HG03060 (cell line): Measurements from ENCODE around the gene SH3RF1.

Experiments used
- ATAC-seq: cut with Tn5 transposase; IDR thresholded peaks from one replicate; pipeline ENCODE4 v1.9.1; 2021; ENCODE audit warnings: low read depth, moderate number of reproducible peaks; ENCODE audit not compliant: unreplicated experiment

The SH3RF1 gene

DNA sequence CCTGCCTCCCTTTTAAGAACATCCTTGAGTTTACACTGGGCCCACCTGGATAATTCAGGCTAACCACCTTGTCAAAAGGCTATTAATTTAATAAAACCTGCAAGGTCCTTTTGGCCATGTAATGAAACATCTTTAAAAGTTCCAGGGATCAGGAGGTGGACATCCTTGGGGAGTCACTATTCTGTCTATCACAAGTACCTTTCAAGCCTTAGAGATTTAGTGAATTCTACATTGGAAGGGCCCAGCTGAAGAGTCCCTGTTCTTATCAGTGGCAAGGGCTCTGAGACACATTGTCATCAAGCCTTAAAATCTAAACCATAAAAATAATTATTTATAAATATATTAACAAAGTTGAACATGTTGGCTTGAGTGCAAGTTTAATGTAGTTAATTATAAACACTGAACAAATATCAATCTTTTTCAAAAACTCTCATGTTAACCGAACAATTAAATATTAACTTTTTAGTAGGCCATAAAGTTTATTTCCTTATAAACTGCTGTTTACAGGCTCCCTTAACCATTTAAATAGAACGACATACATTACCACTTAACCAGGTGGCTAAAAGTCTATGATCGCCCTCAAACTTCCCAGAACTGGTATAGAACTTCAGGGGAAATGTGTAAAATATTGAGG is 156.3 kb downstream of the SH3RF1 start:
- ATAC-seq = no peak

DNA sequence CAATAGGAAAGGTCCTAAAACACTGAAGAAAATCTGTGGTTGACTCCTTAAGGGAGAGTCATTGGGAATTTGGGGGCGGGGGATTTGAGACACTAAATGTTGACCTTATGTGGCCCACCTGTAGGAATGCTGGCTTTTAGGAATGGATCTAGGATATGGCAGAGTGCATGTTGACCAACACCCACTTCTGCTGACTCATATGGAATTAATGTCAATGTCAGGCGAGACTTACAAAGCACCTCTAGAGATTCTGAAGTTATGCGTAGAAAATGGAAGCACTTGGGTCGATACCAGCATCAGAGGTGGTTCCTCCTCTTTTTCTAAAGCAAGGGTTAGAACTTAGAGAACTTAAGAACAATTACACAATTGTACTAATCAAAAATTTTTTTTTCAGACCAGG is 160.1 kb downstream of the SH3RF1 start:
- no peak for ATAC-seq

DNA sequence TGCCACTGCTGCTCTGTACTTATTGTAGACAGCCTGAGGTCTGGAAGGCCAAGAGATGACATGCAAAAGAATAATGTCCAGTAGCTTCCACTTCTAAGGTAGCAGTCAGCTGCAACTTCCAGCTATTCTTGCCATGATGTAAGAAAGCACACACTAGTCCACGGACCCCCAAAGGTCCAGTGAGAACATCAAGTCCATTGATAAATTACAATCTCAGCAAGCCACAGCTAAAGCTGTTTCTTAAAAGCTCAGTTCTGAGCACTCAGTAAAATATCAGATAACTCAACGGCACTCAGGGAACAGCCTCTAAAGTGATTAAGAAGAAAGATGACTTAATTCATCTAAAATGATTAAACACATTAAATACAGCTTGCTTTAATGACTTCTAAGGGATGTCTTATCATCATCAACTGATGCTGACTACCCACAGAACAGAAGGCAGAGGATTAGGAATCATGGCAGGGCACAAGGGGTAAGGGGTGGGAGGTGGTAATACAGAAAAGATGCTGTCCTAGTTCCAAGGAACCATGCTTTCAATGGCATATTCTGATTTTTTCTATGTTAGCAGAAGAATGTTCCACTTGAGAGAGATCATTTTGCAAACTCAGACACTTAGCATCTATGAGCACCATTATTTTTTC is 161.6 kb downstream of the SH3RF1 start:
- no peak for ATAC-seq

DNA sequence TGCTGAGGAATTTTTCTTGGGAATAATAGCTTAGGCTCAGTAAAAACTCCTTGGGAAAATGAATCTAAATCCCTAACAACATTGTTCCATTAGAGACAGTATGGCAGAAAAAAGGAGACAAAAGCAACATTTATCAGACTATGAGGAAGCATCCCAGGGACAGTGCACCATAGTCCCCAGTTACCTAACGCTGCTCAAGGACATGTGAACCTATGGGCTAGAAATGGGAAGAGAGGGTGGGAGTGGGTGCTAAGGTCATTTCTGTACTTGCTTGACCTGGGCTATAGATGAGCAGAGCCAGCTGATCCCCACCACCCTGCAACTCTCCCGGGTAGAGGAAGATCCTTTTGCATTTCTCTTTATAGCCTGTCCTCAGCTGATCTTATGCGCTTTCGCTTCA is 162.5 kb downstream of the SH3RF1 start:
- no peak for ATAC-seq

DNA sequence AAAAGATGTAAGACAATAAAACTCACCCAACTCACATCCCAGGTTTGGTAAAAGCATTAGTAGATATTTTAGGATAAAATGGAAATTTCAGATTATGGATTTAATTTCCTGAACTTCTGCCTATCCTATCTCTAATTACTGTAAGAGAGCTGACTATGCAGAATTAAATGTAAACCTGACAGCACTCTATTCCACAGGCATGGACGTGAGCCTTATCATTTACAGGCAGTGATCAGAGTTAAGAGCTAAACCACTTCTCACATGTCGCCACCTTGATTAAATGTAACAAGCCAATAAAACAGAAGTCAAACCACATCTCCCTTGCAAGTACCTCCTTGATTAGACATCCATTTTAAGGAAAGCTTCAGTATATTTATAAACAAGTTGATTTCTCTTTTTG is 163.2 kb downstream of the SH3RF1 start:
- no peak for ATAC-seq

DNA sequence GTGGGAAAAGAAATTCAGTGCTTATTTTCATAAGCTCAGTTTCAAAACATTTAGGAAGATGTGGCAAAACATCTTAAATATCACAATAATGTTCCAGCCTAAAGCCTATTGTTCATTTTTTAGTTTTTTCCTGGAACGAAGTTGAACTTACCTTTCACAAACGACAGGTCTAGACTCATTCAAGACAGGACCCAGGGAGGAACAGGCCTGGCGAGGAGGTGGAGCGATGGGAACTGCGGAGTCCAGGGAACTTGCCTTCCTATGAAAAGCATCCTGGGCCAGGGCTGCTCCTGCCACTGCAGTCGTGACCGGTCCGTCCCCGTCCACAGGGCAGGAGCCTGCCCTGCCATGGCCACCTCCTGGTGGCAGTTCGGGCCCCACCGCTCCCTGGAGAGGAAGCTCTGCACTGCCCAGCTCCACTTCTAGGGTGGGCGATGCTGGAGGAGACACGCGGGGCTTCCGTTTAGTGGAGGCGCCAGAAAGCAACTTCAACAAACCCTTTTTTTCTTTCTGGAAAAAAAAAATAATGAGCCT is 164.0 kb downstream of the SH3RF1 start:
- ATAC-seq = no peak

DNA sequence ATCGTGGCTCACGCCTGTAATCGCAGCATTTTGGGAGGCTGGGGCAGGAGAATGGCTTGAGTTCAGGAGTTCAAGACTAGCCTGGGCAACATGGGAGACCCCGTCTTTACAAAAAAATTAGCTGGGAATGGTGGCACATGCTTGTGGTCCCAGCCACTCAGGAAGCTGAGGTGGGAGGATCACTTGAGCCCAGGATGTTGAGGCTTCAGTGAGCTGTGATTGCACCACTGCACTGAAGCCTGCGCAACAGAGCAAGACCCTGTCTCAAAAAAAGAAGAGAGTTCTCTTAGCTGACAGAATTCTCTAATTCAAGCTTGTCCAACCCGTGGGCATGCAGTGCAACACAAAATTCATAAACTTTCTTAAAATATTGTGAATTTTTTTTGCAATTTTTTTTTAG is 165.1 kb downstream of the SH3RF1 start:
- ATAC-seq = no peak

DNA sequence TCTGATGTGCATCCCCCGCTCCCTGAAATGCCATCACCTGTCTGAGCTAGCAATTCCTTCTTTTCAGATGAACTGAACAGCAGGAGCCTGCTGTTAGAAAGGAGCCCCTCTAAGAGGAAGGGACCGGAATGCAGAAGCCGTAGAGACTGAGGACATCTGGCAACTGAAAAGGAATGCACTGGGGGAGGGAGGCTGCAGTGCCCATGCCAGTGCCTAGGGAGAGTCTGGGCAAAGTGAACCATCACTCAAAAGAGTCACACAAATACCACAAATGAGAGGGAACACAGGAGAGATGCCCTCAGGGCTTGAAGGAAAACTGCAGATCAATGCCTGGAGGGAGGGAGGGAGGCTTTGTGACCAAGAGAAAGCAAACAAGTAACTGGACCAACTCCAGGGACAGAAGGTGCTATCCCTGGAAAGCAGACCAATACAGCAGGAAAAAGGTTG is 166.8 kb downstream of the SH3RF1 start:
- ATAC-seq = no peak

DNA sequence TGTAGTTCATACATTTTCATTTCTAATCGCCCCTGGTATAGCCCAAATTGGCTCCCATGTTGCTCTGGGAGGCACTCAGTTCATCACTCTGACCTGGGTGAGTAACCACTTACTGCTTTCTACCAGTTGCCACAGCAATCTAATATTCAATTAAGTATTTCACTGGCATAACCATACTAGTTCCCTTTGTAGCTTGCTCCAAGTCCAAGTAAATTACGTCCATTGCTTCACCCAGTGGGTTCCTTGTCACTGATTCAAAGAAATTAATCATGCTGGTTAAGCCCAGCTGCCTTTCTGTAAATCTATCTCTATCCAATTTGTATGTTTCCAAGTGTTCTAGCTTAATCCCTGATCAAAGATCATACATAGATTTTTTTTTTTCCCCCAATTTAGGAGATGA is 168.7 kb downstream of the SH3RF1 start:
- no peak for ATAC-seq

DNA sequence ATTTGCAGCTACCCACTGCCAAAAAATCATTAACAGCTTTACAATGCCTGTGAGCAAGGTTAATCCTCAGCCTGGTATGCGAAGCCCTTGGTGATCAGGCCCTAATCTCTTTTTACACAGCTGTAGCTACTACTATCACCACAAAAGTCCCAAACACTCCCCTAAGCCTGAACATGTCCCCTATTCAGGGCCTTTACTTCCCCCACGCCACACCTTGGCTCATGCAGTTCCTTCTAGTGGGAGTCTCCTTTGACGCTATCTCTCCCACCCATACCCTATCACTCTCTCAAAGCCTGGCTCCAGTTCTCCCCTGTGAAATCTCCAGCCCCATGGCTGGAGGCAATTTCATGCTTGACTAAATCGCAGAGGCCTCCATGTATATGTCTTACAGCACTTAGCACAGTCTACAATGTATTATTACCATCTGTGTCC is 170.1 kb downstream of the SH3RF1 start:
- ATAC-seq = no peak

DNA sequence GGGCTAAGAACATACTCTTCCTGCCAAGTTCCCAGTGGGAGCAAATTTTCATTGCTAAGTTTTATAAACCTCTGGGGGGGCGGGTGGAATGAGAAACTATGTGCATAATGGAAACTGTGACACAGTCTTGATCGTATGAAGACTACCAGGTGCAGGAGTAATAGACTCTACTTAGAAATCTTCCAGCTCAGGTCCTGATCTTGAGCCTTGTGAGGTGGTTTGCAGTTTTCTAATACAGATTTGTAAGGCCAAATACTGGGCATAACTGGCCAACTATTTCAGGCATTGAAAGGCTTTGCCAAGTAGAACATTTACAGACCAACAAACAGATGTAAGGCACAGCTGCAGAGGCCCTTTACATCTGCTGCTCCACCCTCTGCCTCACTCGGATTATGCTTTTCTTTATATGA is 171.0 kb downstream of the SH3RF1 start:
- peak; percentile 45 for ATAC-seq

DNA sequence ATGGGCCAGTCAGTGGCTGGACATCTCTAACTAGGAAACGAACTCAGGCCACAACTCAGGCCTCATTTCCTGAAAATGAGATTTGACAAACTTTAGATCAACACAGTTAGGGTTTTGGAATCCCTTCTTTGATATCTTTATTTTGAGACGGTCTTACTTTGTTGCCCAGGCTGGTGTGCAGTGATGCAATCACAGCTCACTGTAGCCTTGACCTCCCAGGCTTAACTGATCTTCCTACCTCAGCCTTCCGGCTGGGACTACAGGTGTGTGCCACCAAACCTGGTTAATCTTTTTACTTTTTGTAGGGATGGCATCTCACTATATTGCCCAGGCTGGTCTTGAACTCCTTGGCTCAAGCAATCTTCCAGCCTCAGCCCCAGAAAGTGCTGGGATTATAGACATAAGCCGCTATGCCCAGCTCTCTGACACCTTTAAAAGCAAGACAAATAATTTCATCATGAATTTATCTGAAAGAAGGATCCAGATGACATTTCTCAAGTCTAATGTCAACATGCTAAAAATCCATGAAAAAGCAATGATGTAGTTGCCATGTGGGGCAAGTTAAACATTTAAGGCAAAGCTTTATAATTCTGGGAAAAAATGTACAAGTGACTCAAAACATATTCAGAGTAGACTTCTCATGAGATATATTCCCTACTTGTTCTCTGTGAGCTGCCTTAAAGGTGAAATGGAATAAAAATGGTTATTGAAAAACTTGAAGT is 171.6 kb downstream of the SH3RF1 start:
- no peak for ATAC-seq

DNA sequence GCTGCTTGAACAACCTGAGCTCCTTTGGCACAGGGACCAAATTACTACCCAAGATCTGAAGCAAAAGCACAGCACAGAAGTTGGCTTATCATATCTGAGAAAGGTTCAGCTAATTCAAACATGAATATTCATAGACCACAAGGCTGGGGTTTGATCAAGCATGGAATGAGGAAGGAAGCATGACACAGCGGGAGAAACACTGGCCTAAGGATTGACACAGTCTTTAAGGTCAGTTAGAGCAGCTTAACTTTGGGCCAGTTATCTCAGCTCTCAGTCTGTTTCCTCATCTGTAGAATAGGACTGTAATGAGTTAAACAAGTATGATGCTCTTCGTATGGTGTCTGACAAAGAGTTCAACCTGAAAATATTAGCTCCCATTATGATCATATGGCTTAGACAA is 172.2 kb downstream of the SH3RF1 start:
- ATAC-seq = peak; percentile 32

DNA sequence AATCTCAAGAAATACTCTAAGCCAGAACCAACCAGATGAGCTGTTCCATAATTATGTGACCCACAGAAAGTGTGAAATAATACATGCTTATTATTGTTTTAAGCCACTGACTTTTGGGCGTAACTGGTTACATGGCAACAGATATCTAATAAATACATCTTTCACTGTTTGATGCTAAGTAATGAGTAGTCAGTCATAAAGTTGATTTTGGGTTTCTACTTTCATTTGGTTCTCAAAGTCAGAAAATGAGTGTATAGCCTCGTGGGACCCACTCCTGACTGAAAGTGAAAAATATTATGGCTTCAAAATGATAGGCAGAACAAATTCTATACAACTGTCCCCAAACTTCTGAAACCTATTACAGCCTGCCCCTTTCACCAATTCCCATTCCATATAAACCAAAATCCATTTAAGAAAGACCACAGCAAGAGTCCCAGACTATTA is 172.7 kb downstream of the SH3RF1 start:
- peak; percentile 35 for ATAC-seq

DNA sequence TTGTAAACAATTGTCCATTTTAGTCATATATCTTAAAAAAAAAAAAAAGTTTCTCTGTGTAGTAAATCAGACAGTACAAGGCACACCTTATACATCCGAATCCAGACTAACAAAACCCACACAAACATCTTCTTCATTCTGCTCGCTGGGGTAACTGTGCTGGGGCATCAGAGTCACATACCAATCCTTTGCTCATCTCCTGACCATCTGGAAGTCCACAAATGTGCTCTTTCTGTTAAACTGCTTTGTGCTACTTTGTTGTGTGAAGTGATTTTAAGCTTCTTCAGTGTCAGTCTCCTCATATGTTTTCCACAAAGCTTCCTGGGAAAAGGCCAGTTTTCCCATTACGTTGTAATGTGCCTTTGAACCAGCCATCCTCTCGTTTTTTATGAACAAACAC is 174.5 kb downstream of the SH3RF1 start:
- ATAC-seq = no peak

DNA sequence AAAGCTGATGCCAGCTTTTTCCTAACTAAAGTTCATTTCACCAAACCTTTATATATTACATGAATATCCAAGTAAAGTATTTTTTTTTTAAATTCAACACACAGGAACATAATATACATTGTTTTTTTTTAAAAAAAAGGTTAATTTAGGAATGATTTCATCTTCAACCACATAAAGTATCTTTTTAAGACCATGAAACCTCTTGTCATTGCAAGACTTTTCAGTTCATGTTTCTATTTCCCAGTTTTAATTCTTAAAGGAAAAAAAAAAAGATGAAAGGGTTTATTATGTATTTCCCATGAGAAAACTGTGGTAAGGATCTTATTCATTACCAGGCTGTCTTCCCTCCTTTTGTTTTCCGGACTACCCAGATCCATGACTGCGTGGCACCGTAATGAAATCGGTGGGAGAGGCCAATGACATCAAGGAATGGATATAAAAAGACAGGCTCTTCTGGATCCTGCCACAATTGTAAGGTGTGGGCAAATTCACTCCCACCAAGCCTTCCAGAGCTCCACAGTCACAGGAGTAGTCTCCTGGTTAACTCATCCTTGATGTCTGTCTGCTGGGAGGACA is 176.0 kb downstream of the SH3RF1 start:
- ATAC-seq = no peak

DNA sequence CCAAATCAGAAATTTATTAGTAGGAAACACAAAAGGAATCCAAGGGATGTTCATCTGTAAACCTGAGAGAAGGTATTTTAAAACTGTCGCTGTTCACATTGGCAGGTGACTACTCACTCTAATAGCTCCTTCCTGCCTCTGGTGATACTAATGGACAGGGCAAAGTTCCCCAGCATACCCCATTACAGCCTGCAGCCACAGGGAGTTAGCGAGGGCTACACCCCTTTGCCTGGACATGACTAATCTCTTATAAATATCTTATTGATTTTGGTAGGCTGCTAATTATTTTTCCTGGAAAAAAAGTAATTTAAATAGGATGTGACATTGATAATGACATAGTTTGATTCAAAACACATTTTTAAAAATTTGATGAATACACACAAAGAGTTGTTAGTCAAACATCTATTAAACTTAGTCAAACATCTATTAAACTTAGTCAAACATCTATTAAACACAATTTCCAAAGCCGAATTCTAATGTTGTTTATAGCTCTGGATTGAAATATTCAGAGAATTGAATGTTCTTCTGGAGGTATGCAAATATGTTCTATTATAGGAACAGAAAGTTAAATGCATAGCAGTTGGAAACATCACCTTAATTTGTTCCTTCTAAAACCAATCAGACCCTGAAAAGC is 177.8 kb downstream of the SH3RF1 start:
- ATAC-seq = no peak

DNA sequence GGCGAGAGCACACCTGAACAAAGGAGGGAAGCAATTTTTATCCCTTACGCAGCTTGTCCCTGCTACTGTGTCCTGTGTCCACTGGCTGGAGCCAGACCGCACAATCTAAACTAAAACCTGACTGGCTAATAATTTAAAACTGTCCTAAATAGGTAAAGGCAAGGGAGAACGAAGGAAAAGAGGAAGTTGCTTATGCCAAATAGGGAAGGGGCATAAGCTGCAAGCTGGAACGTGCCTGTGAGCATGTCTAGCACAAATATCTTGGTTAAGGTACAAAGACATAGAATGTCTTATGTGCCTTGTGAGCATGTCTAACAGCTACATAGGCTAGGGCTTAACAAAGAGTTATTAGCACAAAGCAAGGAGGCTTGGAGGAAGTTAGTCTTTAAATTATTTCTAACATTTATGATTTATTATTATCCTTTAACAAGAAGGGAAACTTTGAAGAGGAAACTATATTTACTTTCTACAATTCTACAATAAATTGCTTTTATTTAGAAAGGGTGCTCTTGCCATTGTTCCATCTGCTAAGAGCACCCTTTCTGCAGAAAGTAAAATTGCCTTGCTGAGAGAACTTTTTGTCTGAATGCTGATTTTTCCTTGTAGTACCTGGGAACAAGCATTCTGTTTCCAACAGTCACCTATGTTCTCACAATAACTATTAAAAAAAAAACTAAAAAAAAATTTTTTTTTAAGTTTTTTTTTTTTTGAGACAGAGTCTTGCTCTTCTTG is 180.1 kb downstream of the SH3RF1 start:
- ATAC-seq = no peak

DNA sequence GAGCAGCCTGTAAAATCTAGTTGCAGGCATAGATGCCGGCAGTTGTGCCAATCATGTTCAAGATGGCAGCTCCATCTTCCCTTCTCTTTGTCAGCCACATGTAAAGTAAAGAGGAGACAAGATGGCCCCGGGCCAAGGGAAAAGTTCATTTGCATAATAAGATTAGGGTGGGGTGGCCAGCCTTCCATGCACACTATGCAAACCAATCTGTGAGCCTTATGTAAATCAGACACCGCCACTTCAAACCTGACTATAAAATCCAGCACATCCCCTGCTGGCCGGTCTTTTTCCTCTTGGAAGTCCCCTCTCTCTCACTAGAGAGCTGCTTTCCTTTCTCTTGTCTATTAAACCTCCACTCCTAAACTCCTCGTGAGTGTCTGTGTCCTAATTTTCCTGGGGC is 181.8 kb downstream of the SH3RF1 start:
- no peak for ATAC-seq

DNA sequence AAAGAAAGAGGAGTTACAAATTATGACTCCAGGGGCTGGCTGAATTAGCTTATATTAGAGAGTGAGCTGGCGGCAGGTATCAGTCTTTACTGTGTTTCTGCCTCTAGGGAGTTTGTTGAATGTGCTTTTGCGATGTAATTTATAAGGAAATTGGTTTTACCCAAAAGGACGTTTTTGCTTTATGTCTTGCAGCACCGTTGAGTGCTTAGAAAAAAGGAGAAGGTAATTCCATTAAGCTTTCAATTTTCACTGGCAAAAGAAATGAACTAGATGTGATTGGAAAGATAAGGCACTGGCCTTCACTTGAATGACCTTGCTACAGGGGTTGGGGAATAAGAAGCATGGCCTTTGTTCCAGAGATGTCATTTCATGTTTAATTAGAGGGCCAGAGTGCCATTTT is 185.8 kb downstream of the SH3RF1 start:
- ATAC-seq = no peak
